Panc1 (cell line): ENCODE data around the gene TRIO.

Experiments
- CTCF ChIP-seq: fragments of 450-650 bp; IDR thresholded peaks from 2 replicates; pipeline ENCODE4 v1.5.1; 2017; ENCODE audit warnings: mild to moderate bottlenecking
- REST ChIP-seq, 2 experiments: IDR thresholded peaks; 2 replicates each; pipeline ENCODE4 v1.6.1; 2011 to 2012; ENCODE audit warnings: low read depth in 2 of 2, control low read depth in 1 of 2, low read length in 1 of 2, mild to moderate bottlenecking in 1 of 2, moderate library complexity in 1 of 2; ENCODE audit not compliant: insufficient read depth in 1 of 2

- no peak for TF ChIP-seq CTCF
- no peak for TF ChIP-seq REST (IDR thresholded peaks at IDR 0.05; ENCODE audit: insufficient read depth in 1 of 2, low read depth in 2 of 2, low read length in 1 of 2)
Measured at GRCh38 chr5:14552017-14552416, 408.9 kb downstream of the TRIO start.
